GM23338 (cell line): ENCODE data around the gene NDST4. TPM values are rescaled to one million over a fixed set of nuclear protein-coding genes. Genes with fewer than 3 reads are reported as not detected.

Source experiments
- ATAC-seq: fragments of 200-7000 bp; cut with Tn5 transposase; 3 replicates; pipeline ENCODE4 v1.9.1; 2020
- DNase-seq: peaks from one replicate; pipeline ENCODE4 v3.0.0-alpha.2; 2015; ENCODE audit warnings: low spot score
- H2AFZ ChIP-seq: fragments of 200-600 bp; sonication (generic); 2 replicates; pipeline ENCODE4 v1.8.0; 2016; ENCODE audit warnings: antibody characterized with exemption, mild to moderate bottlenecking, moderate library complexity
- H3F3A ChIP-seq: fragments of 200-600 bp; sonication (generic); replicated peaks from 2 replicates; pipeline ENCODE4 v1.8.0; 2017; ENCODE audit warnings: antibody characterized with exemption, mixed run types, low read depth
- H3K27ac ChIP-seq: fragments of 200-600 bp; sonication (generic); 2 replicates; pipeline ENCODE4 v1.6.1; 2016; ENCODE audit warnings: low read depth
- H3K27me3 ChIP-seq: fragments of 200-600 bp; sonication (generic); 2 replicates; pipeline ENCODE4 v1.8.0; 2016; ENCODE audit warnings: mild to moderate bottlenecking, mixed run types, moderate library complexity; ENCODE audit not compliant: insufficient read depth
- H3K36me3 ChIP-seq: fragments of 200-600 bp; sonication (generic); 2 replicates; pipeline ENCODE4 v1.8.0; 2016; ENCODE audit warnings: mild to moderate bottlenecking; ENCODE audit not compliant: insufficient read depth
- H3K4me1 ChIP-seq: fragments of 200-600 bp; sonication (generic); 2 replicates; pipeline ENCODE4 v1.8.0; 2016; ENCODE audit warnings: mild to moderate bottlenecking, moderate library complexity; ENCODE audit not compliant: insufficient read depth
- H3K4me2 ChIP-seq: fragments of 200-600 bp; sonication (generic); 2 replicates; pipeline ENCODE4 v1.7.1; 2017; ENCODE audit warnings: mixed run types
- H3K4me3 ChIP-seq: fragments of 200-600 bp; sonication (generic); 2 replicates; pipeline ENCODE4 v1.6.1; 2016; ENCODE audit warnings: mixed run types
- H3K79me2 ChIP-seq: fragments of 200-600 bp; sonication (generic); replicated peaks from 2 replicates; pipeline ENCODE4 v1.8.0; 2017; ENCODE audit warnings: mild to moderate bottlenecking; ENCODE audit not compliant: insufficient read depth
- H3K9me2 ChIP-seq: fragments of 200-600 bp; sonication (generic); 2 replicates; pipeline ENCODE4 v1.8.0; 2017; ENCODE audit not compliant: insufficient read depth
- H4K20me1 ChIP-seq: fragments of 200-600 bp; sonication (generic); replicated peaks from 2 replicates; pipeline ENCODE4 v1.8.0; 2017; ENCODE audit warnings: mild to moderate bottlenecking; ENCODE audit not compliant: insufficient read depth
- H3K27ac Mint-ChIP-seq: 2 replicates; pipeline ENCODE4 v1.8.0; 2020; ENCODE audit warnings: inconsistent platforms, mild to moderate bottlenecking, moderate library complexity, mixed read lengths
- H3K27me3 Mint-ChIP-seq: 3 replicates; pipeline ENCODE4 v1.8.0; 2022; ENCODE audit warnings: low read depth, mild to moderate bottlenecking, moderate library complexity, mixed read lengths, inconsistent platforms; ENCODE audit not compliant: insufficient read depth, poor library complexity
- H3K36me3 Mint-ChIP-seq: 3 replicates; pipeline ENCODE4 v1.8.0; 2021; ENCODE audit warnings: low read depth, mild to moderate bottlenecking, inconsistent platforms, moderate library complexity, mixed read lengths
- H3K4me1 Mint-ChIP-seq: 3 replicates; pipeline ENCODE4 v1.8.0; 2020; ENCODE audit warnings: mild to moderate bottlenecking, inconsistent platforms, mixed read lengths
- H3K4me3 Mint-ChIP-seq: 3 replicates; pipeline ENCODE4 v1.8.0; 2021; ENCODE audit warnings: moderate library complexity, mild to moderate bottlenecking, inconsistent platforms, mixed read lengths
- H3K9me3 Mint-ChIP-seq: 3 replicates; pipeline ENCODE4 v1.8.0; 2020; ENCODE audit warnings: moderate library complexity, mild to moderate bottlenecking, inconsistent platforms, mixed read lengths
- EZH2 ChIP-seq: fragments of 200-600 bp; sonication (generic); IDR thresholded peaks from one replicate; pipeline ENCODE4 v1.8.0; 2017; ENCODE audit warnings: antibody characterized with exemption, mild to moderate bottlenecking, low read depth; ENCODE audit not compliant: unreplicated experiment
- EZH2phosphoT487 ChIP-seq: fragments of 200-600 bp; sonication (generic); IDR thresholded peaks from one replicate; pipeline ENCODE4 v1.8.1; 2018; ENCODE audit warnings: antibody characterized with exemption; ENCODE audit not compliant: unreplicated experiment
- NANOG ChIP-seq: IDR thresholded peaks from 2 replicates; pipeline ENCODE4 v1.6.1; 2016; ENCODE audit warnings: antibody characterized with exemption, borderline replicate concordance
- POLR2AphosphoS5 ChIP-seq: IDR thresholded peaks from 2 replicates; pipeline ENCODE4 v1.6.1; 2016; ENCODE audit warnings: antibody characterized with exemption, low read depth
- REST ChIP-seq: IDR thresholded peaks from one replicate; pipeline ENCODE4 v1.6.1; 2018; ENCODE audit warnings: antibody characterized with exemption; ENCODE audit not compliant: unreplicated experiment
- STAT1 ChIP-seq: IDR thresholded peaks from one replicate; pipeline ENCODE4 v1.6.1; 2016; ENCODE audit warnings: antibody characterized with exemption; ENCODE audit not compliant: unreplicated experiment
- ZNF114 ChIP-seq: fragments of 250-450 bp; sonication (Bioruptor Pico); IDR thresholded peaks from 2 replicates; pipeline ENCODE4 v1.5.0; 2020; ENCODE audit warnings: mild to moderate bottlenecking, moderate library complexity
- ZNF331 ChIP-seq: fragments of 250-450 bp; sonication (Bioruptor Pico); IDR thresholded peaks from 2 replicates; pipeline ENCODE4 v1.5.0; 2020; ENCODE audit warnings: low read depth, mild to moderate bottlenecking, moderate library complexity
- polyA plus RNA-seq: library from polyadenylated mRNA; unstranded; fragments of >200 nt; fragmentation: Nextera tagmentation; extraction: Ambion mirVana; gene quantifications from 2 replicates; pipeline ENCODE4 v1.2.1, GENCODE V29; 2016
- total RNA-seq: library from RNA; depleted of rRNA; stranded (reverse); fragments of >200 nt; shearing (Covaris generic); gene quantifications from 2 replicates; pipeline ENCODE4 v1.2.3, GENCODE V29; 2014
- TF ChIP-seq, protein P1 (sequence below), 2 experiments: fragments of 200-600 bp in 1 of 2; sonication (generic) in 1 of 2; conservative IDR thresholded peaks; 2 replicates each; pipeline versions ENCODE4 v1.5.1 to v1.6.1; 2016 to 2017; ENCODE audit warnings: antibody characterized with exemption in 2 of 2, low read depth in 2 of 2, mild to moderate bottlenecking in 2 of 2, moderate library complexity in 1 of 2

Gene NDST4
- total and polyA plus RNA-seq, 2 experiments from 2014 or later, result not detected

- TF ChIP-seq STAT1, result no peak
- TF ChIP-seq ZNF114, result no peak
- no peak for TF ChIP-seq EZH2
- H3K4me1 Mint-ChIP-seq, result no peaks in the 10 kb centered on the region
- H3K79me2 ChIP-seq, result no peaks in the 10 kb centered on the region
- H3K4me1 ChIP-seq, result no peaks in the 10 kb centered on the region
- no peak overlapping the region for H3K27ac Mint-ChIP-seq
- no peaks in the 10 kb centered on the region for H3K36me3 ChIP-seq
- no peaks in the 10 kb centered on the region for H3K36me3 Mint-ChIP-seq
- ATAC-seq (no peak), DNase-seq (no peak)
- H3K4me3 ChIP-seq, result no peak overlapping the region
- H3K27ac ChIP-seq, result no peak overlapping the region
- no peaks in the 10 kb centered on the region for H3K27me3 ChIP-seq
- no peaks in the 10 kb centered on the region for H3F3A ChIP-seq
- no peak overlapping the region for H3K4me3 Mint-ChIP-seq
- H2AFZ ChIP-seq, result no peak overlapping the region
- H4K20me1 ChIP-seq, result no peaks in the 10 kb centered on the region
- no peaks in the 10 kb centered on the region for H3K9me3 Mint-ChIP-seq
- no peaks in the 10 kb centered on the region for H3K9me2 ChIP-seq
- H3K4me2 ChIP-seq, result no peak overlapping the region
- H3K27me3 Mint-ChIP-seq, result no peaks in the 10 kb centered on the region
These were observed 60.1 kb downstream of the NDST4 start for GRCh38 chr4:115053313-115053712.

DNA sequence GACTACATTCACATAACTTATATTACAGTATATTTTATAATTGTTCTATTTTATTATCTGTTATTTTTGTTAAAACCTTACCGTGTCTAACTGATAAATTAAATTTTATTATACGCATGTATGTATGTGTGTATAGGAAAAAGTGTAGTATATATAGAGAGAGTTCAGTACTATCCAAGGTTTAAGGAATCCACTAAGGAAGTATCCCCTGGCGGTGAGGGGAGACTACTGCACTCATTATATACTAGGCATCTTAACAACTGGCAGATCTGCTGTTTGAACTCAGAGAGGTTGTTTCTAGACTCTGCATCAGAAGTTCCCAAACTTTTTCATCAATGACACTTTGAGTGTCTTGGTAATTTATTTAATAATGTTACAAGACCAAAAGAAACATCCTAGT is 70.9 kb downstream of the NDST4 start:
- Mint-ChIP-seq H3K27ac (no peak overlapping the region), H3K9me3 (no peaks in the 10 kb centered on the region), H3K27me3 (no peaks in the 10 kb centered on the region), H3K4me1 (no peaks in the 10 kb centered on the region), H3K4me3 (no peak overlapping the region), H3K36me3 (no peaks in the 10 kb centered on the region)
- H3K4me3 ChIP-seq, result no peak overlapping the region
- H3K27me3 ChIP-seq, result no peaks in the 10 kb centered on the region
- no peaks in the 10 kb centered on the region for H3K4me1 ChIP-seq
- H4K20me1 ChIP-seq, result no peaks in the 10 kb centered on the region
- no peaks in the 10 kb centered on the region for H3K9me2 ChIP-seq
- H3K4me2 ChIP-seq, result no peak overlapping the region
- TF ChIP-seq, protein P1, sequence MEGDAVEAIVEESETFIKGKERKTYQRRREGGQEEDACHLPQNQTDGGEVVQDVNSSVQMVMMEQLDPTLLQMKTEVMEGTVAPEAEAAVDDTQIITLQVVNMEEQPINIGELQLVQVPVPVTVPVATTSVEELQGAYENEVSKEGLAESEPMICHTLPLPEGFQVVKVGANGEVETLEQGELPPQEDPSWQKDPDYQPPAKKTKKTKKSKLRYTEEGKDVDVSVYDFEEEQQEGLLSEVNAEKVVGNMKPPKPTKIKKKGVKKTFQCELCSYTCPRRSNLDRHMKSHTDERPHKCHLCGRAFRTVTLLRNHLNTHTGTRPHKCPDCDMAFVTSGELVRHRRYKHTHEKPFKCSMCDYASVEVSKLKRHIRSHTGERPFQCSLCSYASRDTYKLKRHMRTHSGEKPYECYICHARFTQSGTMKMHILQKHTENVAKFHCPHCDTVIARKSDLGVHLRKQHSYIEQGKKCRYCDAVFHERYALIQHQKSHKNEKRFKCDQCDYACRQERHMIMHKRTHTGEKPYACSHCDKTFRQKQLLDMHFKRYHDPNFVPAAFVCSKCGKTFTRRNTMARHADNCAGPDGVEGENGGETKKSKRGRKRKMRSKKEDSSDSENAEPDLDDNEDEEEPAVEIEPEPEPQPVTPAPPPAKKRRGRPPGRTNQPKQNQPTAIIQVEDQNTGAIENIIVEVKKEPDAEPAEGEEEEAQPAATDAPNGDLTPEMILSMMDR (conservative IDR thresholded peaks at IDR 0.05; ENCODE audit: low read depth in 2 of 2), result peak; percentile 51 to 63
- TF ChIP-seq ZNF114 (no peak), NANOG (no peak)
- H2AFZ ChIP-seq, result no peak overlapping the region
- no peaks in the 10 kb centered on the region for H3K36me3 ChIP-seq
- H3K79me2 ChIP-seq, result no peaks in the 10 kb centered on the region
- peak; percentile 67 for DNase-seq
- peak; percentile 88 for ATAC-seq
- no peak overlapping the region for H3K27ac ChIP-seq
- no peaks in the 10 kb centered on the region for H3F3A ChIP-seq

DNA sequence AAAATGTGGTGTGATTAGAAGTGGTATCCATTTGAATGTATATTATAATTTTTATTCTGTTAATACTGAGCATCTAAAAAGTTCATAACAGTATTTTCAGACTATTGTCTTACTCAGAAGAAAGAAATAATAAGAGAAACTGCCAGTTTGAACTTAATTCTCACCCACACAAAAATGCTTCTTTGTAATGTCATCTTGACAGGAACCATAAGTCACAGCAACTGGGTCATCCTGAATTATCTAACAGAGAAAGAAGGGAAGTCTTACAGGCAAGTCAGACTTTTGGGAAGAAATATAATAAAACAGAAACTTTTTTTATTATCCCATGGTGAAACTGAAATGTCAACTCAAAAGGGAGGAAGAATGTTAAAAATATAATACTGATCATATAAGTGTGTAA is 83.1 kb downstream of the NDST4 start:
- H2AFZ ChIP-seq, result no peak overlapping the region
- DNase-seq (no peak), ATAC-seq (no peak)
- H3K4me2 ChIP-seq, result no peak overlapping the region
- Mint-ChIP-seq H3K36me3 (no peaks in the 10 kb centered on the region), H3K4me1 (peaks cover 6% of the 10 kb centered on the region; the same call in 1 of the 3 replicates), H3K4me3 (no peak overlapping the region), H3K27me3 (no peaks in the 10 kb centered on the region), H3K9me3 (no peaks in the 10 kb centered on the region), H3K27ac (no peak overlapping the region)
- no peaks in the 10 kb centered on the region for H3K9me2 ChIP-seq
- no peak overlapping the region for H3K27ac ChIP-seq
- H3K27me3 ChIP-seq, result no peaks in the 10 kb centered on the region
- no peaks in the 10 kb centered on the region for H3K36me3 ChIP-seq
- H3K4me1 ChIP-seq, result no peaks in the 10 kb centered on the region
- H3F3A ChIP-seq, result no peaks in the 10 kb centered on the region
- no peaks in the 10 kb centered on the region for H3K79me2 ChIP-seq
- no peak overlapping the region for H3K4me3 ChIP-seq
- H4K20me1 ChIP-seq, result no peaks in the 10 kb centered on the region
- TF ChIP-seq, protein P1 (conservative IDR thresholded peaks at IDR 0.05; ENCODE audit: low read depth in 2 of 2), result no peak
- TF ChIP-seq NANOG (no peak), ZNF114 (no peak), EZH2 (no peak), EZH2phosphoT487 (no peak), REST (no peak), STAT1 (no peak), ZNF331 (no peak), POLR2AphosphoS5 (no peak)
